Naive thymus-derived CD4-positive, alpha-beta T cell (primary cell): ENCODE measurements around the gene IMPA2. TPM values are rescaled to one million over a fixed set of nuclear protein-coding genes. Genes with fewer than 3 reads are reported as not detected.

Source experiments
- ATAC-seq: fragments of 150-1000 bp; cut with Tn5 transposase; 2 replicates; pipeline ENCODE4 v1.10.0; 2021; ENCODE audit warnings: mild to moderate bottlenecking, moderate library complexity
- CTCF ChIA-PET: fragments of 350-600 bp; sonication (Branson Sonifier 250); formaldehyde crosslinking; loops from one replicate; lab custom pipeline; 2021; ENCODE audit warnings: antibody characterized with exemption; lab: Charles Lee
- POLR2A ChIA-PET: fragments of 350-600 bp; sonication (Branson Sonifier 250); formaldehyde crosslinking; loops from one replicate; lab custom pipeline; 2021; ENCODE audit warnings: antibody characterized with exemption, inconsistent platforms; lab: Charles Lee
- DNase-seq, 9 donors: peaks; one replicate each; pipeline versions ENCODE4 v3.0.0 to v3.0.0-alpha.2; 2020 to 2022; ENCODE audit warnings: mixed read lengths in 1 of 9
- H3K27ac ChIP-seq: one replicate; pipeline ENCODE4 v1.7.0; 2013; ENCODE audit warnings: mild to moderate bottlenecking, low read depth, low read length, moderate library complexity
- H3K27me3 ChIP-seq, 2 donors: one replicate each; pipeline ENCODE4 v1.7.0; 2013; ENCODE audit warnings: low read length in 2 of 2, mild to moderate bottlenecking in 2 of 2, moderate library complexity in 2 of 2; ENCODE audit not compliant: control insufficient read depth in 2 of 2, insufficient read depth in 2 of 2
- H3K36me3 ChIP-seq, 3 experiments: 1 replicate in 2 of 3; 2 replicates in 1 of 3; pipeline ENCODE4 v1.7.0; 2013; ENCODE audit warnings: low read length in 3 of 3, mild to moderate bottlenecking in 3 of 3, moderate library complexity in 1 of 3; ENCODE audit not compliant: insufficient read depth in 3 of 3, control insufficient read depth in 2 of 3
- H3K4me1 ChIP-seq, 2 donors: one replicate each; pipeline ENCODE4 v1.7.0; 2013; ENCODE audit warnings: low read length in 2 of 2, mild to moderate bottlenecking in 2 of 2, moderate library complexity in 1 of 2; ENCODE audit not compliant: control insufficient read depth in 2 of 2, insufficient read depth in 2 of 2
- H3K4me3 ChIP-seq: 2 replicates; pipeline ENCODE4 v1.7.0; 2013; ENCODE audit warnings: mild to moderate bottlenecking, low read length
- H3K9me3 ChIP-seq, 3 experiments: 1 replicate in 2 of 3; 2 replicates in 1 of 3; pipeline ENCODE4 v1.7.0; 2013; ENCODE audit warnings: low read length in 3 of 3; ENCODE audit not compliant: control insufficient read depth in 2 of 3
- H3K27ac Mint-ChIP-seq, 9 donors: one replicate each; pipeline ENCODE4 v1.8.0; 2020 to 2022; ENCODE audit warnings: mixed read lengths in 9 of 9, mild to moderate bottlenecking in 8 of 9, moderate library complexity in 5 of 9, inconsistent platforms in 2 of 9
- H3K27me3 Mint-ChIP-seq, 5 donors: one replicate each; pipeline ENCODE4 v1.8.0; 2021 to 2022; ENCODE audit warnings: mixed read lengths in 5 of 5, mild to moderate bottlenecking in 1 of 5
- H3K36me3 Mint-ChIP-seq, 5 donors: one replicate each; pipeline ENCODE4 v1.8.0; 2020 to 2022; ENCODE audit warnings: mixed read lengths in 5 of 5, mild to moderate bottlenecking in 3 of 5, inconsistent platforms in 1 of 5
- H3K4me1 Mint-ChIP-seq, 7 donors: one replicate each; pipeline ENCODE4 v1.8.0; 2020 to 2022; ENCODE audit warnings: mixed read lengths in 7 of 7, mild to moderate bottlenecking in 3 of 7, inconsistent platforms in 1 of 7
- H3K4me3 Mint-ChIP-seq, 10 donors: one replicate each; pipeline ENCODE4 v1.8.0; 2020 to 2022; ENCODE audit warnings: mild to moderate bottlenecking in 10 of 10, mixed read lengths in 10 of 10, moderate library complexity in 6 of 10, inconsistent platforms in 2 of 10
- H3K9me3 Mint-ChIP-seq, 11 donors: one replicate each; pipeline ENCODE4 v1.8.0; 2020 to 2022; ENCODE audit warnings: mixed read lengths in 11 of 11, mild to moderate bottlenecking in 4 of 11, inconsistent platforms in 1 of 11, moderate library complexity in 1 of 11
- intact Hi-C, 2 donors: fragments of 100-400 bp; cut with micrococcal nuclease; formaldehyde crosslinking; loops; one replicate each; pipeline ENCODE4 v1.15.1; 2023
- polyA plus RNA-seq, 2 donors: library from polyadenylated mRNA; unstranded; fragments of 300-500 nt; fragmentation: Illumina TruSeq; gene quantifications; one replicate each; pipeline ENCODE4 v1.2.3, GENCODE V29; 2021
- total RNA-seq, 6 experiments: library from RNA in 5 of 6; stranded (reverse) in 5 of 6; gene quantifications; 1 replicate in 5 of 6; 2 replicates in 1 of 6; pipeline ENCODE4 v1.2.3 and lab custom pipeline; 2021 to 2026

The IMPA2 gene
- total and polyA plus RNA-seq, 7 experiments from 2014 or later = 4.9 to 27.8 (median 7.8) TPM

DNA sequence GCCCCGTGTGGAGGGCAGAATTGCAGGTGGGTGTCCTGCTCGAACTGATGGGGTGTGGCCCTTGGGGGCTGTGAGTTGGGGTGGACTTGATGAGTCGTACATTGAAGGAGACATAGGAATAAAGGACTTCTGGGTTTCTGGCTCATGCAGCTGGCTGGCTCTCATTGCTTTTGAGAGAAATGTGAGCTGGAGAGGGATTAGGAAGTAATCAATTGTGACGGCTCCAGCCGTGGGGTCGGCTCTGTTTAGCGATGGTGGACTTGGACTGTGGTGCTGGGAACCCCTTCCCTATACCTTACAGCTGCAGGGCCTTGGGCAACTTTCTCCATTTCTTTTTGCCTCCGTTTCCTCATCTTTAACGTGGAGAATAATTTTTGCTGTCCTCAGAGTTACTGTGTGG is 9.2 kb downstream of the IMPA2 start:
- H3K27me3 Mint-ChIP-seq = no peaks in the 10 kb centered on the region
- H3K4me3 Mint-ChIP-seq = no peak overlapping the region
- no peak overlapping the region for H3K4me3 ChIP-seq
- H3K27ac ChIP-seq = no peak overlapping the region
- H3K27ac Mint-ChIP-seq = no peak overlapping the region
- DNase-seq = no peak
- POLR2A ChIA-PET = no interaction called here
- peaks cover 4 to 11% (median 4%) of the 10 kb centered on the region in 7 donors for H3K4me1 Mint-ChIP-seq
- H3K4me1 ChIP-seq = peaks cover 0 to 1% of the 10 kb centered on the region in 2 donors
- no peak for ATAC-seq
- intact Hi-C loops = no loop called here
- H3K9me3 Mint-ChIP-seq = no peaks in the 10 kb centered on the region
- no peaks in the 10 kb centered on the region for H3K9me3 ChIP-seq
- H3K27me3 ChIP-seq = no peaks in the 10 kb centered on the region
- H3K36me3 Mint-ChIP-seq = peaks cover 0 to 3% (median 0%) of the 10 kb centered on the region in 5 donors
- no peaks in the 10 kb centered on the region for H3K36me3 ChIP-seq
- CTCF ChIA-PET = interaction anchor here (1.1 to 10.1 kb wide), 2 partner anchors 50 to 52 kb away, joined by 3 to 162 read pairs; no protein-coding TSS in a partner anchor

DNA sequence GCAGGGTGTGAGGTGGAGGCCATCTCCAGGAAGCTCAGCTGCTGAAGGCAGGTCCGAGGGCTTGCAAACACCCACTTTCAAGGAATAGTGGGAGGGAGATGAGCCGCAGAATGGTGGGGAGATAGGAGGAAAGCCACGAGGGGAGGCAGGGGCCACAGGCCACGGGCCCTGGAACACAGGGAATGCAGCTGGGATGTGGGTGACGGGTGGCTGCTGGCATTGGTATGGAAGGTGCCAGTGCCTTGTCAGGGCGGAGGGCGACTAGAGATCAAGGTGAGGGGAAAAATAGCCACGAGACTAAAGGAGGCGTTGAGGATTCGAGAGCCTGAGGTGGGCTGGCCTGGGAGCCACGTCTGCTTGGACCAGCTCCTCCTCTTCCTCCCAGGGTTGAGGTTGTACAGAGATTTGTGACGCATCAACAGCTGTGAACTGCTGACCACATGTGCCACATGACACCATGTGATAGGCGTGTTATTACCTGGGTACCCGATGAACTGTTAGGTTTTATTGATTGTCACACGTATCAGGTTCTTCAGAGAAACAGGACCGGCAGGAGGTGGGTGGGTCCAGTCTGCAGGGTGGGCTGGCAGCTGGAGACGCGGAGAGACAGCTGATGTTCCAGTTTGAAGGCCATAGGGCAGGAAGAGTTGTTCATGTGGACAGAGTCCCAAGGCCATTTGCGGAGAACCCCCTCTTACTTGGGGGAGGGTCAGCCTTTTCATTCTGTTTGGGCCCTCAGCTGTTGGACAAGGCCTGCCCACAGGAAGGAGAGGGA is 9.9 kb downstream of the IMPA2 start:
- H3K27ac Mint-ChIP-seq = no peak overlapping the region
- H3K36me3 Mint-ChIP-seq = peaks cover 0 to 3% (median 0%) of the 10 kb centered on the region in 5 donors
- H3K27me3 Mint-ChIP-seq = no peaks in the 10 kb centered on the region
- ChIA-PET POLR2A (no interaction called here), CTCF (interaction anchor here (0.6 to 10.1 kb wide), 4 partner anchors 9 to 53 kb away, joined by 3 to 162 read pairs (median 4); no protein-coding TSS in a partner anchor)
- Histone ChIP-seq H3K4me1 (peaks cover 0 to 6% of the 10 kb centered on the region in 2 donors), H3K27ac (no peak overlapping the region), H3K9me3 (no peaks in the 10 kb centered on the region), H3K27me3 (no peaks in the 10 kb centered on the region), H3K36me3 (no peaks in the 10 kb centered on the region), H3K4me3 (no peak overlapping the region)
- ATAC-seq = no peak
- no peak overlapping the region for H3K4me3 Mint-ChIP-seq
- no peak for DNase-seq
- H3K9me3 Mint-ChIP-seq = no peaks in the 10 kb centered on the region
- peaks cover 9 to 17% (median 10%) of the 10 kb centered on the region in 7 donors for H3K4me1 Mint-ChIP-seq
- intact Hi-C loops = no loop called here

DNA sequence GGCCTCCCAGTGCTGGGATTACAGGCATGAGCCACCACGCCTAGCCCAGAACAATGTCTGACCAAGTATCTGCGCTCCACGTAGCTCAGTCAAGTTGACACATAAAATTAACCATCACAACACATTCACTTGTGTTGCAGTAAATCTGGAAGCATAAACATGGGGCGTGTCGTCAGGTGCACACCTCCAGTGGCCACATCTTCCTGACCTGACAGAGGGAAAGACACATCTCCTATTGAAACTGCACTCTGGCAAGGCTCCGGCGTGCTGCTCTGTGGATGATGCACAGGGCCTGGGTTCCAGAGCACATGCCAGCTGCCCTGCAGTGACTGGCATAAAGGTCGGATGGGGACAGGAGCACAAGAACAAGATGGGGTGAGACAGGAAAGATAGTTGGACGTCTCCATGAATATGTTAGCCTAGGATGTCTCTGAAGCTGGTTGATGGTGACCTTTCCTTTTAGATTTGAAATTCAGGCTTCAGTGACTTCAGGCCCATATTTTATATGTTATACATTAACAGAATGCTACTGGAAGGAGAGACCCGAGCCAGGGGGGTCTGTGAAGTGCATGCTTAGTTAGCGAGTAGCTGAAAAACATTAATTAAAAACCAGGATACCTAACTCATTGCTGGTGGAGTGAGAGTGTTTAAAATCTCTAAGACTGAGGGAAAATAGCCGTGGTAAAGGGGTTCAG is 10.9 kb downstream of the IMPA2 start:
- ChIA-PET POLR2A (no interaction called here), CTCF (interaction anchor here (0.9 to 10.1 kb wide), 4 partner anchors 10 to 60 kb away, joined by 3 to 162 read pairs (median 4); no protein-coding TSS in a partner anchor)
- H3K4me3 Mint-ChIP-seq = no peak overlapping the region
- H3K9me3 ChIP-seq = no peaks in the 10 kb centered on the region
- intact Hi-C loops = no loop called here
- ATAC-seq (no peak), DNase-seq (no peak)
- no peak overlapping the region for H3K27ac ChIP-seq
- no peaks in the 10 kb centered on the region for H3K27me3 Mint-ChIP-seq
- peaks cover 0 to 6% of the 10 kb centered on the region in 2 donors for H3K4me1 ChIP-seq
- no peak overlapping the region for H3K4me3 ChIP-seq
- H3K9me3 Mint-ChIP-seq = no peaks in the 10 kb centered on the region
- H3K36me3 Mint-ChIP-seq = peaks cover 0 to 3% (median 0%) of the 10 kb centered on the region in 5 donors
- no peaks in the 10 kb centered on the region for H3K36me3 ChIP-seq
- H3K27ac Mint-ChIP-seq = no peak overlapping the region
- no peaks in the 10 kb centered on the region for H3K27me3 ChIP-seq
- peaks cover 9 to 21% (median 15%) of the 10 kb centered on the region in 7 donors for H3K4me1 Mint-ChIP-seq

DNA sequence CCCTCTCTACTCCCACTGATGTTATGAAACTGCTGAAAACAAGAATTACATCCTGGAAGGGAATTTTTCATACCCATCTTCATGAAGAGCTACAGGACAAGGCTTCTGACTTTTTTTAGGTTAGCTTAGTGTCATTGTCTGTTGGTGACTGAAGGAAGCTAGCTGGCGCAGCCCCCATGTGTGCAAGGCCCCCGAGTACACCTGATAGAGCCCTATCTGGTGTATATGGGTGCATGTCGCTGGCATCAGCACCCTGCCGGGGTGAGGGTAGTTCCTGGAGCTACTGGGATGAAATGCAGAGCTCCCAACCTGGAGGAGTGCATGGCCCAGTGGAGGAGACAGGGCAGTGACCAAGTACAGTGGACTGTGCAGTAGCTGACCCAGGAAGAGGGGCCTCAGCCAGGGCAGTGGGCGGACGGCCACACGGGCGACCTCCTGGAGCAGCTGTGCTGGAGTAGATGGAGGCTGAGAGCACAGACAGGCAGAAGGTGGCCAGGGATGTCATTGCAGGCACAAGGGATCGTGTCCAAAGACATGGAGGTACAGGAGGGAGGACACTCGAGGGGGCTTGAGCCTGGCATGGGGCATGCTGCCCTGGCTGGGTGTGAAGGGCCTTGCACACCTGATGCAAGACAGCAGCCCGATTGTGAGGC is 12.1 kb downstream of the IMPA2 start:
- Mint-ChIP-seq H3K4me1 (peaks cover 9 to 21% (median 15%) of the 10 kb centered on the region in 7 donors), H3K36me3 (no peaks in the 10 kb centered on the region), H3K9me3 (no peaks in the 10 kb centered on the region), H3K4me3 (no peak overlapping the region), H3K27ac (peak overlapping the region in 1 of 9 donors; percentile 41), H3K27me3 (no peaks in the 10 kb centered on the region)
- no peak for DNase-seq
- Histone ChIP-seq H3K36me3 (no peaks in the 10 kb centered on the region), H3K4me3 (no peak overlapping the region), H3K9me3 (no peaks in the 10 kb centered on the region), H3K27me3 (no peaks in the 10 kb centered on the region), H3K27ac (no peak overlapping the region), H3K4me1 (peaks cover 0 to 6% of the 10 kb centered on the region in 2 donors)
- POLR2A ChIA-PET = no interaction called here
- CTCF ChIA-PET = interaction anchor here (1.0 to 10.1 kb wide), 4 partner anchors 9 to 61 kb away, joined by 3 to 162 read pairs (median 5); no protein-coding TSS in a partner anchor
- intact Hi-C loops = loop anchor here in 1 of 2 donors (1.0 kb wide), 1 partner anchor 12 kb away; the partner anchor contains the start of gene IMPA2
- no peak for ATAC-seq

DNA sequence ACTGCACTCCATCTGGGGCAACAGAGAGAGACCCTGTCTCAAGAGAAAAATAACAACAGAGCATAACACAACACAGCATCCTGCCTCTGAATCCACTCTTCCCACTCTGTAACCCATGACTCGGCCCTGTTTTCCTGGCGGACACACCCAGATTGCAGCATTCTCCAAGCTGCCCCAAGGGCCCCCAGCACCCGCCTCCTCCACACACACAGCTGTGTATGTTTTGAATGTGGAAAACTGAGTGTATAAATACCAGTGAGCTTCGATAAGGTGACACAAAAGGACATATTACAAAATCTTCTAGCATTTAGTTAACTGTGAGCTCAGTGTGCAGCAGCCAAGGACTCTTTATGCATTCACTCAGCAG is 13.0 kb downstream of the IMPA2 start:
- H3K4me1 Mint-ChIP-seq = peaks cover 9 to 21% (median 15%) of the 10 kb centered on the region in 7 donors
- no peak for ATAC-seq
- no peaks in the 10 kb centered on the region for H3K27me3 ChIP-seq
- H3K9me3 Mint-ChIP-seq = no peaks in the 10 kb centered on the region
- H3K4me3 Mint-ChIP-seq = no peak overlapping the region
- no peak for DNase-seq
- intact Hi-C loops = no loop called here
- POLR2A ChIA-PET = no interaction called here
- no peaks in the 10 kb centered on the region for H3K9me3 ChIP-seq
- no peak overlapping the region for H3K27ac ChIP-seq
- peaks cover 0 to 6% of the 10 kb centered on the region in 2 donors for H3K4me1 ChIP-seq
- no peak overlapping the region for H3K4me3 ChIP-seq
- H3K36me3 Mint-ChIP-seq = no peaks in the 10 kb centered on the region
- H3K36me3 ChIP-seq = no peaks in the 10 kb centered on the region
- no peaks in the 10 kb centered on the region for H3K27me3 Mint-ChIP-seq
- no peak overlapping the region for H3K27ac Mint-ChIP-seq
- CTCF ChIA-PET = interaction anchor here (0.9 to 10.1 kb wide), 5 partner anchors 10 to 252 kb away, joined by 3 to 162 read pairs (median 6); no protein-coding TSS in a partner anchor
